ENCODE data around the gene PITX2. TPM values are rescaled to one million over a fixed set of nuclear protein-coding genes. Genes with fewer than 3 reads are reported as not detected.
"Not testable (repeated sequence)": the region's sequence is repeated elsewhere in the genome, so short reads cannot be mapped to it uniquely, and the experiment has no call there.

PITX2 gene
- total RNA-seq, 1 experiment from 2014 or later, result 60.5 TPM

DNA sequence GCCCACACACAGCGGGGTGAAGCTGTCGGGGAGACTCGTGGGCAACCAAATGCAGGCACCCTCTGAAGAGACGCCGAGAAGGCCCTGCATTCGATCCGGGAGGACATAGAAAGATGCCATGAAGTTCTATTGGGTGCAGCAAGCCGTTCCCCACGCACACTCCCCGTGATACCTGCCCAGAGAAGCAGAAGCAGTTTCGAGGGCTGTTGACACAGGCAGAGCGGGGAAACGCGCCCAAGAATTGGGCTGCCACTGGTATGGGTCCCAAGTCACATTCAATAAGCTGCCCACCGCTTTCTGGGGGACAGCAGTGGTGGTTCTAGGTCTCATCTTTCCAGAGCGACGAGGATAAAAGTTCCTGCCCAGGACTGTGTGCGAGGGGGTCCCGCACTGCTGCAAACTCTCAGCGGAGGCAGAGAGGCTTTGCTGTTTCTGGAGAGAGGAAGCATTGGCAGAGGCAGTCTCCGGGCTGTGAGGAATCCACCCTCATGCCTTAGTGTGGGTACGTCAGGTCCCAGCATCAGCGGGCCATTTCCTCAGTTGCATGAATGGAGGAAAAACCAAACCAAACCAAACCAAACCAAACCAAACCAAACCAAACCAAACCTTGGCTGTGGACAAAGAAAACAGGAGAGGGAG is 10.1 kb downstream of the PITX2 start:
- DNase-seq (ENCODE audit: low read depth), result no peak

DNA sequence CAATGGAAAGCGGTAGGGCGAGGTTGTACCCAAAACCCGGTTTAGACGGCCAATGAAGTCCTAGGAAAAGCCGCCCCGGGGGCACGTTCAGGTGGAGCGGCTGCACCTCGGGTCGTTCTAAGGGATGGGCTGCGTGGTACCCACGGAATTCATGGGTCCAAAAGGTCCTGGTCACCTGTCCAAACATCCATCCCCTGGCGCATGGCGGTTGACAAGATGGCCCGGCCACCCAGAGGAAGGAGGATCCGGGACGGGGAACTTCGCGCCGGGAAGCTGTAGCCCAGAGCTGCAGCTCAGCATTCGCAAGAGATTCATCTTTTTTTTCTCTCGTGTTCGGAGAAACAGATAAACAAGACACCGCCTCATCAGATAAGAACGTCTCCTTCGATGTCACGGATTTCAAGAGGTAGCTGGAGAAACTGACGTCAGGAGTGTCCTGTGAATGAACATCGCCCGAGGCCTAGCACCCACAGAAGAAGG is 10.9 kb downstream of the PITX2 start:
- DNase-seq (ENCODE audit: low read depth), result no peak

DNA sequence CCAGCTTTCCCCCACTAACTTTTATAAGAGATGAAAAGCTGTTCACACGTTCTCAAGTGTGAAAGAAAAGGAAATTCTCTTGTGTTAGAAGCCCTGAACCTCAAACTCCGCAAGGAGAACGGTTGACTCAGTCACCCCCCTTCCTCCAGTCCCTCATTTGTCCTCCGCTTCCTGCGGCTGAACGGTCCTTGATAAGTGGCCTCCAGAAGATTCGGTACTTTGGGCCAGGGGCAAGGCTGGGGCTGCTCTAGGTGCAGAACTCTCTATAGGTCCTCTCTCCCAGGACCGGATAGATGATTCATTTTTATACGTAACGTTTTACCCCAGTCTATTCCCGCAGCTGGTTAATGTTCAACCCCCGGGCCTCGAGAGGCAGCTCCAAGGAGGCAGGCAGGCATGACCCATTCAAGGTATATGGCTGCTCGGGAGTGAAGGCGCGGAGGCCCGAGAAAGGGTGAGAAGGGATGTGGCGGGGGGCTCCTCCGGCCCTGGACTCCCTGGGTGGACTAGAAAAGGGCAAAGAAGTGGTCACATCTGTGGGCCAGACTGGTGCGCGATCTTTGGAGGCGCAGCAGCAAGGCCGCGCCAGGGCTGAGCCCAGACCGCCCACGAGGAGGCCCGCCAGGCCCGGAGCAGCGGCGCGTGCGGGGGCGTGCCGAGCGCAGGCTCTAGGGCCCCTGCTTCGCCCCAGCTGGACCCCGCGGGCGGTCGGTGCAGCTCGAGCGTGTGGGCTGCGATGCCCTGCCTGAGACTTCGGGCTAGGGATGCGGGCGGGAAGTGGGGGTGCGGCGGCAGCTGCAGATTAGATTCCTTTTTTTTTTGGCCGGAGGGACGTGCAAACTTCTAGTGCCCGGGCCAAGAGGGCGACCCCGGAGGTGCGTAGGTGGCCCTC is 11.7 kb downstream of the PITX2 start:
- DNase-seq (ENCODE audit: low read depth), result no peak

DNA sequence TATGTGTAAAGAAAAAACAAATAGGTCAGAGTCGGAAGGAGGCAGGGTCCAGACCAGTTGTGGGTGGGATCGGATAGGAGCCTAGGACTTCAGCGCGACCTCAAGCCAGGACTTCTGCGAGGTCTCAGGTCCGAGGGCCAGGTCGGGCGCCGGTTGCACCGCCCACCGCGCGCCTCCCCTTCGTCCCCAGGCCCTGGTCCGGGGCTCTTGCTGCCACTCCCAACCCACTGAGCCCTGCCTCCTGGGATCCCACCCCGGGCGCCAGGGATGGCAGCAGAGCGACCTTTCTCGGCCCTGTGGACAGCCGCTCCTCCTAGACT is 12.3 kb downstream of the PITX2 start:
- no peak for DNase-seq (ENCODE audit: low read depth)

DNA sequence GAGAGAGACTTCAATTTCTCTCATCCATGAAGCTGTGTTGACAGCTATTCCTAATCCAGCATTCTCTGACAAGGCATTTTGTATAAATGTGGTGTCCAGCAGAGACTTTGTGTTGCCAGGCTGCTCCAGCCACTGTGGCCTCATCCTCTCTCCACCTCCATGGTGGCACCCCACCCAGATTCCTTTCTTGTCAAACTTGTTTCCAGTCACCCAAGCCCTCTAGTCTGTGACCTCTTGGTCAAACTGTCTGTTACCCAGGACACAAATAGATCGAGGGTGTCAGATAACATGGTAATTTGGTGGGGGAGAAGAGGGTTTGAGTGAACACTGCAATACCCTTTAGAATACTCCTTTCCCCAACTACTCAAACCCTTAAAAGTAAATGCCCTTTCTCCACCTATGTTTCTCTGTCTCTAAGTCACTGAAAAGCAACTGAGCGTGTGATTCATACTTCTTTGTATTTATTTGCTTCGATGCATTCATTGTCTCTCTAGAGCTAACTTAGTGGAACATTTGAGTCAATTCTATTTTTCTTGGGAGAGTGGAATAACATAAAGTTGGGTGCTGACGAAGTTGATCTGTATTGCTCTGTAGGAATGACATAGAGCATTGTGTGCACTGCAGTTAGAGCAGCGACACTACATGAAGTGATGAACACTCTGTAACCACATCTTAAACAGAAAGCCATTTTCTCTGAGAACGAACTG is 13.7 kb downstream of the PITX2 start:
- DNase-seq (ENCODE audit: low read depth), result peak; percentile 41

DNA sequence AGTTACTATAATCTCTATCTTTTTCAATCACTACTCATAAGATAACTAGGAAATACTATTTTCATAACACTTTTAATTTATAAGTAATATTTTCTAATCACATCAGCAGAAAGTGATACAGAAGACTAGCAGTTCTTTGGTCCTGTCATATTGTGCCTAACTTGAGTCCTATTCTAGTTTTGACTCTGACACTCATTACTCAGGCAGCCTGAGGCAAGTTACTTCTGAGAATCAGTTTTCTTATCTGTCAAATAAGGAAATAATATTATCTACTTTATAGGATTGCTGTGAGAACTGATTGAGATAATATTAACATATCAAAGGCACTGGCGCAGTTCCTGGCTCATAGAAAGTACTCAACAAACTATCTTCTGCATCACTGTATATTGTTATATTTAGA is 17.8 kb downstream of the PITX2 start:
- no peak for DNase-seq (ENCODE audit: low read depth)

DNA sequence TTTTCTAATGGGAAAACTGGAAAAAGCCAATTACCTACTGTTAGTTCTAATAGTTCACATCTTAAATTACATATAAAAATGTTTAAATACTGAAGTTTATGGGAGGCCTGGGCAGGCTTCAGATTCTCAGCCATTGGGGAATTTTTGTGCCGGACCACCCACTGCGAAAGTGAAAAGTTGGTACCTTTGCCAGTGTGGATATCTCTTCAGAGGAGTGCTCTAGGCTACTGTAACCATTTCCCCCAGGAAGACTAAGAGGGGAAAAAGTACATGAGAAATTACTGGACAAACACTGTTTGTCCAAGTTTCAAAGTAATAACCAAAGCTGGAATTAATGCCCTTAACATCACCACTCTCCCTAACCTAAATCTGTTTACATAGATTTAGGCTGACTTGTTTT is 20.8 kb downstream of the PITX2 start:
- DNase-seq (ENCODE audit: low read depth), result no peak

DNA sequence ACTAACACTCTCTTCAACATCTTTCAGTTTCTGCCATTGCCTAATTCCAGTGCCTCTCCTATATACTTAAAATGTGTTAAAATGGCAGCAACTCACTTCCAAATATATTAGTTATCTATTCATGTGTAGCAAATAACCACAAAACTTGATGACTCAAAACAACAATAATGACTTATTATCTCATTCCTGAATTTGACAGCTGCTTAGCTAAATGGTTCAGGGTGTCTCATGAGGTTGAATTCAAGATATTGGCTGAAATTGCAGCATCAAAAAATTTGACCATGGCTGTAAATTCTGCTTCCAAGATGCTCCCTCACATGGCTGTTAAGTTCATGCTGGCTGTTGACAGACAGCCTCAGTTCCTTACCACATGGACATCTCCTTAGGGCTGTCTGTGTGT is 25.3 kb downstream of the PITX2 start:
- DNase-seq (ENCODE audit: low read depth), result peak; percentile 84

DNA sequence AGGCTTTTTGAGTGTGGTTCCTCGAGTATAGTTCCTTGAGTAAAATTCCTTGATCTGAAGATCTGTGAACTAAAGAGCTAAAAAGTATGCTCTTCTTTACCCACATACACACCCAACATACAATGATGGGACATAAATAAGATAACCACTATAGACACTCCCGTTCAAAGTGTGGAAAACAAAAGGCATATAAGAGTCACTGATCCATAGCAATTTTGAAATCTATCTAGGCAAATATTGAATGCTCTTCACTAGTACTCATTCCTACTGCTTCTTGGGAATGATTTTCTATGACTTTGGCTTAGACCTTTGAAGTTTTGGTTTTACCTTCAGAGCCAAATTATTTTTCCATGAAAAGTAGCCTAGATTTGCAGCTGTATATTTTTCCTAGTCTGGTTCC is 26.4 kb downstream of the PITX2 start:
- DNase-seq (ENCODE audit: low read depth), result no peak

DNA sequence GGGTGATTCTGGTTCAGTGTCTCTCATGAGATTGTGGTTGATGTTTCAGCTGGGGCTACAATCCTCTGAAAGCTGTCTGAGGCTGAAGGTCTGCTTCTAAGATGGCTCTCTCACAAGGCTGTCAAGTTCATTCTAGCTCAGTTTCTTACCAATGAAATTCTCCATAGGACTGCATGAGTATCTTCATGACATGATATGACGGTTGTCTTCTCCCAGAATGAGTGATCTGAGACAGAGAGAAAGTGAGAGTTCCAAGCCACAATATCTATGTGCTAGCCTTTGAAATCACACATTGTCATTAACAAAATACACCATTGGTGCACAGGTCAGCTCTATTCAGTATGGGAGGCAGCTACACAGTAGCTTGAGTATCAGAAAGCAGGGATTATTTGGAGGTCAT is 27.3 kb downstream of the PITX2 start:
- no peak for DNase-seq (ENCODE audit: low read depth)

DNA sequence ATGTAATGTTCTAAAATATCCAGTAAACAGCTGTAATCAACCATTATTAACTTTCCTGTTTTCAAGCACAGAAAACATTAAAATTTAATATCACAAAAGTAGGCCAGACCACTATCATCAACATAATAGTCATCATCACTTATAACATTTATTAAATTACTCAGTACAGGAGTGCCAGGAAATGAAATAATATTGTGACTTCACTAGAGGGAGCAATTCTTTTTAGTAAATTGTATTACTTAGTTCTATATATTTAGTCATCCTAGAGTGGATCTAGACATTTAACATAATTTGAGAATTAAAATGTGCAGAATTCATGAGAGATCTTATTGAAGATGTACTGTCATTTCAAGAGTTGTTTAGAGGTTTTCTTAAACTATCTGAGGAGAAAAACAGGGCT is 33.6 kb downstream of the PITX2 start:
- peak; percentile 31 for DNase-seq (ENCODE audit: low read depth)

DNA sequence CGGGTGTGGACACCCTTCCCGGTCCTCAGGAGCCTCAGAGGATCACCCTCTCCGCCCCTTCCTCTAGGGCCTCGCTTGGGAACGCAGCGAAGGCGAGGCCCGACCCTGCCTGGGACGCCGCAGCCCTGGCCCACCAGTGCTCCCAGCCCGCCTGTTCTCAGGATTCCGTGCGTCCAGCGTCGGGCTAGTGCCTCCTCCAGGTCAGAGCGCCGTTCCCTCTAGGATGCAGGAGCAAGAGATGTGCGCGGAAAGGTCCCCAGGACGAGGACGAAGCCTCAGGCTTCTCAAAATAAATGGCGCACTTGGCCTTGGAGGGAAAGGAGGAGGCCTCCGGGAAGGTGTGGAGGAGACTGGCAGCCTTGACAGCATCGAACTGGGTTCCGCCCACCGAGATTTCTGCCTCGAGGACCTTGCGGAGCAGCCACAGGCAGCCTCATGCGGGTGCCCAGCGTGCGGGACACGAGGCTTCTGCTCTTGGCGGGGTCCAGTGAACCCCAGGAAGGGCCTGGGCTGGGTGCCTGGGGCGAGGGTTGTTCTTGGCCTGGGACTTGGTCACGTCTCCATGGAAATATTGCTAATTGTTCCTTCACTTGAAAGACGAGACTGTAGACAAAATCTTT is 35.1 kb downstream of the PITX2 start:
- no peak for DNase-seq (ENCODE audit: low read depth)

DNA sequence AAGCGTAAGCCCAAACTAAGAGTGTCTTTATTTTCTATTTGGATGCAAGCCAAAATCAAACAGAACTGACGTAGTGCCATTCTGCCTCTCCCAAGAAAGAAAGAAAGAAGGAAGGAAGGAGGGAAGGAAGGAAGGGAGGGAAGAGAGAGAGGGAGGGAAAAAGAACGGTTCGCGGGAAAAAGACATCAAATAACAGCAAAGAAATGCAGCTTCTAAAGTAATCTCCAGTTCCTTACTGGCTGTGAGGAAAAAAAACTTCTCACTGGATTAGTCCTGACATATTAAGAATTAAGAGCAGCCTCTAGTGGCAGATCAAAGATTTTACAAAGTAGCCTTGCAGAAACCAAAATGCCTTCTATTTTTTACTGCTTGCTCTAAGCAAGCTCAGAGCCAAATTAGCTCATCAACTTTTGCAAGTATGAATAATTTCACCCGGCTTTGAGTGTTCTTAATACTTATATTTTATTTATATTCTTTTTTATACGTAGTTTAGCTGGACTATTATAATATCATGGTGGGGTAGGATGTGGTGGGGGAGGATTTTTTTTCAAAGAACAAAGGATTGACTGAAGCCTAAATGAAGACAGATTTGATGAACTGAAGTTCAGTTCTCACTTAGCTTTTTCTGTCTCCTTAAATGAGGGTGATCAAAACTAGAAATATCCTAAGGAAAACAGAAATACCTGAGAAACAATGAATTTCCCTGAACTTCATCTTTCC is 36.6 kb downstream of the PITX2 start:
- DNase-seq (ENCODE audit: low read depth), result peak; percentile 81

DNA sequence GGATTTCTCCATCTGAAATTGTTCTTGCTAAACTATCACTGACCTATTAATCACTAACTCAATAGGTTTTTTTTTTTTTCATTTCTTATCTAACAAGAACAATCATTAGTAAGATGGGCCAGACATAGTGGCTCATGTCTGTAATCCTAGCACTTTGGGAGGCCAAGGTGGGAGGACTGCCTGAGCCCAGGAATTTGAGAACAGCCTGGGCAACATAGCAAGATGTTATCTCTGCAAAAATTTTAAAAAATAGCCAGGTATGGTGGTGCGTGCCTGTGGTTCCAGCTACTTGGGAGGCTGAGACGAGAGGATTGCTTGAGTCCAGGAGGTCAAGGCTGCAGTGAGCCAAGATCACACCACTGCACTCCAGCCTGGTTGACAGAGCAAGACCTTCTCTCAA is 46.2 kb downstream of the PITX2 start:
- not testable (repeated sequence) for DNase-seq (ENCODE audit: low read depth)

Other genes starting within 250 kb of the PITX2 start
- gene ENPEP, start 146.9 kb downstream of the PITX2 start, total RNA-seq (2014; rRNA removed), result 0.13 and 0.17 TPM in 2 replicates